T follicular helper cell (primary cell): Measurements from ENCODE around the gene ZNF593OS.

Experiments used
- DNase-seq: peaks from one replicate; pipeline ENCODE4 v3.0.0-alpha.2; 2020; ENCODE audit warnings: low read depth

The ZNF593OS gene

DNA sequence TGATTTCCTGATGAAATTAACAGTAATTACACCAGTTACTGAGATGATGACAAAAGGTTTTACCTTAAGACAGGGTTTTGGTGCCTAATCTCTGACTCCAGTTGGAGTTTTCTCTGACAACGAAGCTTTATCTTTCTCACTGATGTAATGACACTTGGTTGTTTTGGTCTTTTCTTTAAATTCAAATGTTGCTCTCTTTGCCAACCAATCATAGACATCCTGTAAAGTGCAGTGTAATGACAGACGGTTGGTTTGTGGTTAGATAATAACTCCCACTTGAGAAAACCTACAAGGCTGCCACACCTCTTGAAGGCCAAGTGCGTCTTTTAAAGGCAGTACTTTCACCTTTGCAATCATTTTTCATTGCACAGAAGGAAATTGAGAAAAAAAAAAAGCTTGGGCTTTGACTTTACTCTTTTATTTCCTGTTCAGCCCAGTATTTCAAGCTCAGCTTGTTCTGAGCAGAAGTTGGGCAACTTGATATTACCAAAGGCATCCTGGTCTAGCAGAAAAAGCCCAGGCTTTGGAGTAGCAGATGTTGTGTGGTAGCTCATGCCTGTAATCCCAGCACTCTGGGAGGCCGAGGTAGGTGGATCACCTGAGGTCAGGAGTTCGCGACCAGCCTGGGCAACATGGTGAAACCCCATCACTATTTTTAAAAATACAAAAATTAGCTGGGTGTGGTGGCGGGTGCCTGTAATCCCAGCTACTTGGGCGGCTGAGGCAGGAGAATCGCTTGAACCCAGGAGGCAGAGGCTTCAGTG is 45.1 kb downstream of the ZNF593OS start:
- DNase-seq: peak; percentile 54

DNA sequence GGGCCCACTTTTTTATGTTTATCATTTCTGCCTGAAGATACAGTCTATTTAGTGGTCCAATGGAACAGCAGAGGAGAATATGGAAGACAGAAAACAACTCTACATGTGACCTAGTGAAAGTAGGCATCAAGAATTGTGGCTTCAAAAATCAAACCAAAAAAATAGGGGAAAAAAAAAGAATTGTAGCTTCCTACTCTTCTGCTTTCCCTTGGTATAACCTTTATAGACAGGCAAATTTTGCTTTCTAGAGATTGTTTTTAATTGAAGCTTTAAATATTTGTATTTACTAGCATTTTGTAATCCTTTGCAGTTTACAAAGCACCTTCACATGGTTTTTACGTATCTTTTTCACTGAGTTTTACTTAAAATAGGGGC is 45.7 kb downstream of the ZNF593OS start:
- no peak for DNase-seq

DNA sequence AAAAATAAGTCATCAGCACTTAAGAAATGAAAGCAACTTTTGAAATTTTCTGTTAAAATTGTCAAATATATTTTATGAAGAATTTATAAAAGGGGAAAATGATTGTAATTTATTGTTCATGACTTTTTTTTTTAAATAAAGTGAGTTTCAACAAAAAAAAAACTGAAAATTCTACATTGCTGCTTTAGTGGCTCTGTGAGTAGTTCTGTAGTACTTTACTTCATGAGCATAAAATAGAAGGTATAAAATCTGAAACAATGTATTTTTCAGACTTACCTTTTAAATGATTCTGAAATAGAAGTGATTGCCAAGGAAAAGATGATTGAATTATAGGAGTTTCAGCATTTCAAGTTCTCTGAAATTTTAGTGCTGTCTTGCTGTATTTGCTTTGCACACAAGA is 46.2 kb downstream of the ZNF593OS start:
- DNase-seq: no peak

DNA sequence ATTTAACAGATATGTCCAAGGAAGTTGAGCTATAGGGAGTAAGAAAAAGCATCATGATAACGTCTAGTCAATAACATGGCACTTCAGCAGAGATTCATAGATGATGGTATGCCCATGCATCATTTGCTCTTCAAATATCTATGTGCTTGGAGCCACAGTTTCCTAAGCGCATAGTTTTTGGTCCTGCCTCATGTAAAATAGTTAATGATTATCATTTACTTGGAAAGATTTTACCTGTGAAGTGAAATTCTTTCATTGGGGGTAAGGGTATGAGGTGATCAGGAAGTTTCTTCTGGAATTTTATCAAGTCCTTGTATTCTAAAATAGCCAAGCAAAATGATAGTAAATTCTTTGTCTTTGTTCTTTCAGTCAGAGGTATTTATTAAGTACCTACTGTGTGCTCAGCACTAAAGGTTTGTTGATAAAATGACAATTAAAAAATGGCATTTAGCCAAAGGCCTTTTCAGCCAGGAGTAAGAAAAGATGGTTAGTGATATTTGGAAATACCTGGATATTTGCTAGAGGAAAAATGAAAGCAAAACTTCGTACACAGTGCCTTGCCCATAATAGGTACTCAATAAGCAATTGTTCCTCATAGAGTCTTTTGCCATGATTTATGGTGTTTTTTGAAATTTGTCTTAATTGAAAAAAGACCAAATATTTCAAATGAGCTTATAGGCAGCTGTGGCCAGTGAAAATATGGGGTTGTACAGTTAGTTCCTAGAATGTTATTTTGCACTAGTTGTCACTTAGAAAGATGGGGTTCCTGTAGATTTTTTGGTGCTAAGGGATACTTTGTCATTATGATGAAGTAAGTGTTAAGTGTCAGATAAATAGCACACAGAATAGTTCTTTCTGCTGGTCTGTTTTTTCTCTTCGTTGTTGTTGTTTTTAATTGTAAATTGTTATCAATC is 47.0 kb downstream of the ZNF593OS start:
- no peak for DNase-seq

DNA sequence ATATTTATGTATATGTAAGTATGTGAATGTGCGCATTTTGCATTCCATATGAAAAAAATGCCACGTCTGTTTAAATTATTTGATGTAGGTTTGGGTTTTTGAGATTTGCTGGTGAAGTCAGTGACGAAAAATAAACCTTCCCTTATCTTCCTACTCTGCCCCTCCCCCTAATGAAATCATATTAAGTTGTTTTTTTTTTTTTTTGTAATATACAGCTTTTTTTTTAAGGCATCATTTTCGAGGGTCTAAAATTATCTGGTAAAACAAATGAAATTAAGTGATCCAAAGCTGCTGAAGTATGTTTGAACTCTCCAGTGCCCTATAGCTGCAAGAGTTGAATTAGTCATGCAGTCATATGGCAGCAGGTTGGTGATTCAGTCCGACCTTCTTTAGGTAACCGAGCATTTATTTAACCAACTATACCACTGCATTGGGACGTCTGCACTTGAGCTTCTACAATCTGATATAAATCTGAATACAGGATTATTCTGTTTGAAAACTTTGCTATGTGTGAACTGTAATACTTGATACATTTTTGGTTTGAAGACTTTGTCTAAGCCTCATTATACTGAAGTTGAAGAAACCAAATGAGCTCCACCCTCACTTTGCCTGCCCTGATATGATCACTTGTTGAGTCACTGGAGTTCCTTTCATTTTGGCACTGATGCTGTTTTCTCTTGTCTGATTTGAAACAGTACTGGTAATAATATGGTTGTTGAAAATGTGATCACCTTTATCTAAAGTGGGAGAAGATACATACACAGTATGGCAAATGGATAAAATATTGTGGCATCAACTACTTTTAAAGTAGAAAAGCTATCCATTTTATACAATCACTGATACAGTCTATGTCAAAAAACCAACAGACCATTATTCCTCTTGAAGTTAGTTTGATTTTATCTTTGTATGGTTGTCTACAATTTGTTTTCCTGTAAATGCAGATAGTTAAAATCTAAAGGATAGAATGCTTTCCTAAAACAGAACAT is 48.4 kb downstream of the ZNF593OS start:
- DNase-seq: no peak

DNA sequence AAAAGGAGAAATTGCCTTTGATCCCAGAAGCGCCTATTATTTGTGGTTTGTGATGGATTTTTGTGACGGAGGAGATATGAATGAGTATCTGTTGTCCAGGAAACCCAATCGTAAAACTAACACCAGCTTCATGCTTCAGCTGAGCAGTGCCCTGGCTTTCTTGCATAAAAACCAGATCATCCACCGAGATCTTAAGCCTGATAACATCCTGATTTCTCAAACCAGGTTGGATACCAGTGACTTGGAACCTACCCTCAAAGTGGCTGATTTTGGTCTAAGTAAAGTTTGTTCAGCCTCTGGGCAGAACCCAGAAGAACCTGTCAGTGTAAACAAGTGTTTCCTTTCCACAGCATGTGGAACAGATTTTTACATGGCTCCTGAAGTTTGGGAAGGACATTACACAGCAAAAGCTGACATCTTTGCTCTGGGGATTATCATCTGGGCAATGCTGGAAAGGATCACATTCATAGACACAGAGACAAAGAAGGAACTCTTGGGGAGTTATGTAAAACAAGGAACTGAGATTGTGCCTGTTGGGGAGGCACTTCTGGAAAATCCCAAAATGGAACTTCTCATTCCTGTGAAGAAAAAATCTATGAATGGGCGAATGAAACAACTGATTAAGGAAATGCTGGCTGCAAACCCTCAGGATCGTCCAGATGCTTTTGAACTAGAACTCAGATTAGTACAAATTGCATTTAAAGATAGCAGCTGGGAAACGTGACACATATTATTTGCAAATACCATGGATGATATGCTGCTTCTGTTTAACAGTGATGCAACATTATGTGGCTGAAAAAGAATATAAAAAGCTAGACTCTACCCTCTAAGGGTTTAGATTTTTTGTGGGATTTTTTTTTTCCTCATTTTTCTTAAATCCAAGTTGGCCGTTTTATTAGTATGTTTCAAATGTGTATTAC is 49.5 kb downstream of the ZNF593OS start:
- DNase-seq: no peak

DNA sequence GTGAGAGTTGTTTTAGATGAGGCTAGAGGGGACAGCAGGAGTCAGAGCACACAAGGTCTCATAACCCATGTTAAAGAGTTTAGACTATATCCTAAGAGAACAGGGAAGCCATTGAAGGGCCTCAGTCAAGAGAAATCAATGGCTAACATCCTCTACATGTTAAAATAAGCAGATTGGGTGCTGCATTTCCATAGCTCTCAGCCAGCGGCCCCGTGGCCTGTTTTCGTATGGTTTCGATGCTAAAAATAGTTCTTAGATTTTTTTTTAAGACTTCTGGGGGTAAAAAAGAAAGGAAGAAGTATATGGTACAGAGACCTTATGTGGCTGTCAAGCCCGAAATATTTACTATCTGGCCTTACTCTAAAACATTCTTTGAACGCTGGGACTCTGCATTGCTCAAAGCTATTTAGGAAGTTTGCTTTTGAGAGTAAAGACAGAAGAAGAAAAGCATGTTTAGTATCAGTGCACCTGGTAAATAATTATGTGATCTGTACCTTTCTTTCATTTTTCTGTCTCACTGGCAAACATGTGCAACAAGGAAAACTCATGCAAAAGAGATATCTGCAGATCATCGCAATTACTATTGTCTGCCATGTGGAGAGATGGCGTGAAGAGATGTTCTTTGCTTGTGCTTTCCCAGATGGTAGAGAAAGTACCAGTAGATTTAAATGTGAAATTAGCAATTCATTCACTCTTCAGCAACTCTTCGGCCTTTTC is 51.6 kb downstream of the ZNF593OS start:
- no peak for DNase-seq
